Iris pigment epithelial cell (primary cell): Measurements from ENCODE around the gene FABP7.

Experiments
- DNase-seq: peaks from one replicate; pipeline ENCODE4 v3.0.0-alpha.2; 2011; ENCODE audit warnings: low read depth

The FABP7 gene

GRCh38 chr6:122798099-122798641 is 18.7 kb downstream of the FABP7 start:
- peak; percentile 85 for DNase-seq

- no peak for DNase-seq
Measured at GRCh38 chr6:122799140-122799745, 19.7 kb downstream of the FABP7 start.

- DNase-seq = peak; percentile 63
Measured at GRCh38 chr6:122799916-122800686, 20.6 kb downstream of the FABP7 start.

- DNase-seq = no peak
Measured at GRCh38 chr6:122800906-122801305, 21.4 kb downstream of the FABP7 start.

- no peak for DNase-seq
Measured at GRCh38 chr6:122801397-122801796, 21.9 kb downstream of the FABP7 start.

- DNase-seq = peak; percentile 89
Measured at GRCh38 chr6:122803171-122803661, 23.7 kb downstream of the FABP7 start.

GRCh38 chr6:122804962-122805485 is 25.5 kb downstream of the FABP7 start:
- DNase-seq = no peak

GRCh38 chr6:122806291-122806690 is 26.8 kb downstream of the FABP7 start:
- DNase-seq = peak; percentile 24

GRCh38 chr6:122808121-122808885 is 28.8 kb downstream of the FABP7 start:
- DNase-seq = no peak

- no peak for DNase-seq
Measured at GRCh38 chr6:122809001-122809400, 29.5 kb downstream of the FABP7 start.

GRCh38 chr6:122809691-122810090 is 30.2 kb downstream of the FABP7 start:
- no peak for DNase-seq

- DNase-seq = no peak
Measured at GRCh38 chr6:122810189-122810588, 30.7 kb downstream of the FABP7 start.

GRCh38 chr6:122817358-122817757 is 37.8 kb downstream of the FABP7 start:
- DNase-seq = no peak

GRCh38 chr6:122817766-122818165 is 38.2 kb downstream of the FABP7 start:
- DNase-seq = no peak

- no peak for DNase-seq
Measured at GRCh38 chr6:122818866-122819265, 39.4 kb downstream of the FABP7 start.

GRCh38 chr6:122821095-122821494 is 41.6 kb downstream of the FABP7 start:
- DNase-seq = no peak

GRCh38 chr6:122825163-122825562 is 45.6 kb downstream of the FABP7 start:
- DNase-seq = no peak

GRCh38 chr6:122829456-122829855 is 49.9 kb downstream of the FABP7 start:
- DNase-seq = no peak

- DNase-seq = no peak
Measured at GRCh38 chr6:122831511-122831910, 52.0 kb downstream of the FABP7 start.

- no peak for DNase-seq
Measured at GRCh38 chr6:122832459-122832858, 52.9 kb downstream of the FABP7 start.

- no peak for DNase-seq
Measured at GRCh38 chr6:122833021-122833491, 53.5 kb downstream of the FABP7 start.
